Lung (tissue), 12 donors: ENCODE measurements around the gene TESMIN. TPM values are rescaled to one million over a fixed set of nuclear protein-coding genes. Genes with fewer than 3 reads are reported as not detected.

ENCODE experiments used
- ATAC-seq: fragments of 200-7000 bp; cut with Tn5 transposase; one replicate; pipeline ENCODE4 v1.9.1; 2020; ENCODE audit warnings: moderate number of reproducible peaks; ENCODE audit not compliant: insufficient read depth, low FRiP score
- DNase-seq, 3 donors: peaks; one replicate each; pipeline ENCODE4 v3.0.0-alpha.2; 2013 to 2017
- H3K27ac ChIP-seq, 2 donors: one replicate each; pipeline ENCODE4 v1.5.1; 2013; ENCODE audit warnings: mild to moderate bottlenecking in 2 of 2, moderate library complexity in 2 of 2, control low read depth in 1 of 2, inconsistent platforms in 1 of 2, low read depth in 1 of 2, low read length in 1 of 2
- H3K27me3 ChIP-seq, 3 donors: one replicate each; pipeline ENCODE4 v1.5.1; 2013; ENCODE audit warnings: low read length in 2 of 3; ENCODE audit not compliant: control insufficient read depth in 3 of 3, insufficient read depth in 3 of 3
- H3K36me3 ChIP-seq, 4 donors: one replicate each; pipeline ENCODE4 v1.5.1; 2013; ENCODE audit warnings: low read length in 4 of 4, mild to moderate bottlenecking in 1 of 4, moderate library complexity in 1 of 4; ENCODE audit not compliant: control insufficient read depth in 4 of 4, insufficient read depth in 4 of 4
- H3K4me1 ChIP-seq, 5 donors: one replicate each; pipeline ENCODE4 v1.5.1; 2013; ENCODE audit warnings: low read length in 5 of 5, mild to moderate bottlenecking in 2 of 5, moderate library complexity in 1 of 5; ENCODE audit not compliant: control insufficient read depth in 5 of 5, insufficient read depth in 5 of 5
- H3K4me3 ChIP-seq: one replicate; pipeline ENCODE4 v1.5.1; 2013; ENCODE audit warnings: mild to moderate bottlenecking, control low read depth, moderate library complexity
- H3K9ac ChIP-seq, 2 donors: one replicate each; pipeline ENCODE4 v1.5.1; 2013; ENCODE audit warnings: low read length in 2 of 2, control low read depth in 1 of 2; ENCODE audit not compliant: insufficient read depth in 1 of 2
- H3K9me3 ChIP-seq, 4 donors: one replicate each; pipeline ENCODE4 v1.5.1; 2013; ENCODE audit warnings: low read length in 3 of 4, mild to moderate bottlenecking in 1 of 4, moderate library complexity in 1 of 4; ENCODE audit not compliant: control insufficient read depth in 4 of 4, insufficient read depth in 3 of 4
- WGBS, 2 donors: extraction: QIAGEN DNeasy Blood & Tissue Kit; methylation state at CpG; one replicate each; pipeline ENCODE4 v1.1.7; 2013; 5-methylcytosine and 5-hydroxymethylcytosine counted together
- polyA plus RNA-seq, 2 donors: library from polyadenylated mRNA; stranded (reverse); fragments of 200-250 nt; gene quantifications; one replicate each; pipeline ENCODE4 v1.2.1, GENCODE V29; 2013
- total RNA-seq, 2 donors: library from RNA; depleted of rRNA in 1 of 2; stranded (reverse); fragments of >200 nt in 1 of 2; gene quantifications; one replicate each; pipeline ENCODE4 v1.2.1, GENCODE V29; 2014 to 2021
- TF ChIP-seq, protein P1 (sequence below): IDR thresholded peaks from 2 replicates; pipeline ENCODE4 v1.5.1; 2012; ENCODE audit warnings: mild to moderate bottlenecking; ENCODE audit errors: control extremely low read depth, extremely low read depth
- donor health status: control.
- donor health status: control.
- donor health status: Bipolar disorder and iron deficiency.
- donor health status: healthy.
- donor health status: DM: yes; HTN: yes; CAD: no.

The TESMIN gene
- total and polyA plus RNA-seq, 4 donors, result 0.55 to 6.7 (median 1.8) TPM

DNA sequence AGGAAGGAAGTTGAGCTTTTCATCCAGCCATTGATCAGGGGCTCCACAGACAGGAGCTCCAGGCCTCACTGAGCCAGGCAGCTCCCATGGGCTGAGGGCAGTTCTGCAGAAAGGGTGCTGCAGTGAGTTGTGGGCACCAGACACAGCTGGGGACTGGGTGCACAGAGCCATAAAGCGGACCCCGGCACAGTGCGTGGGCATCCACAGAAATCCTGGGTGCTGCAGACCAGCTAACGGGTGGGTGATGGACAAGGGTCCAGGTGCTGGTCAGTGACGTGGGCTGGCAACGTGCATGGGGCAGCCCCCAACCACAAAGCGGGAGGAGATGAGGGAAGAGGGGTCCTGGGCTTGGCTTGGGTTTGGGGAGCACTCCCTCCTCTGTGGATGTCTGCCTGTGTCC is 86.4 kb downstream of the TESMIN start:
- WGBS, 2 donors, result 93% methylated on average over 7 of the region's 7 CpGs
- no peak overlapping the region for H3K27ac ChIP-seq
- ATAC-seq (no peak), DNase-seq (peak in 1 of 3 donors; percentile 8)
- TF ChIP-seq, protein P1, sequence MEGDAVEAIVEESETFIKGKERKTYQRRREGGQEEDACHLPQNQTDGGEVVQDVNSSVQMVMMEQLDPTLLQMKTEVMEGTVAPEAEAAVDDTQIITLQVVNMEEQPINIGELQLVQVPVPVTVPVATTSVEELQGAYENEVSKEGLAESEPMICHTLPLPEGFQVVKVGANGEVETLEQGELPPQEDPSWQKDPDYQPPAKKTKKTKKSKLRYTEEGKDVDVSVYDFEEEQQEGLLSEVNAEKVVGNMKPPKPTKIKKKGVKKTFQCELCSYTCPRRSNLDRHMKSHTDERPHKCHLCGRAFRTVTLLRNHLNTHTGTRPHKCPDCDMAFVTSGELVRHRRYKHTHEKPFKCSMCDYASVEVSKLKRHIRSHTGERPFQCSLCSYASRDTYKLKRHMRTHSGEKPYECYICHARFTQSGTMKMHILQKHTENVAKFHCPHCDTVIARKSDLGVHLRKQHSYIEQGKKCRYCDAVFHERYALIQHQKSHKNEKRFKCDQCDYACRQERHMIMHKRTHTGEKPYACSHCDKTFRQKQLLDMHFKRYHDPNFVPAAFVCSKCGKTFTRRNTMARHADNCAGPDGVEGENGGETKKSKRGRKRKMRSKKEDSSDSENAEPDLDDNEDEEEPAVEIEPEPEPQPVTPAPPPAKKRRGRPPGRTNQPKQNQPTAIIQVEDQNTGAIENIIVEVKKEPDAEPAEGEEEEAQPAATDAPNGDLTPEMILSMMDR, result no peak
- no peaks in the 10 kb centered on the region for H3K4me1 ChIP-seq
- peaks cover 0 to 8% (median 2%) of the 10 kb centered on the region in 3 donors for H3K27me3 ChIP-seq
- no peak overlapping the region for H3K4me3 ChIP-seq
- no peak overlapping the region for H3K9ac ChIP-seq
- H3K36me3 ChIP-seq, result no peaks in the 10 kb centered on the region
- H3K9me3 ChIP-seq, result peaks cover 0 to 5% (median 0%) of the 10 kb centered on the region in 4 donors

DNA sequence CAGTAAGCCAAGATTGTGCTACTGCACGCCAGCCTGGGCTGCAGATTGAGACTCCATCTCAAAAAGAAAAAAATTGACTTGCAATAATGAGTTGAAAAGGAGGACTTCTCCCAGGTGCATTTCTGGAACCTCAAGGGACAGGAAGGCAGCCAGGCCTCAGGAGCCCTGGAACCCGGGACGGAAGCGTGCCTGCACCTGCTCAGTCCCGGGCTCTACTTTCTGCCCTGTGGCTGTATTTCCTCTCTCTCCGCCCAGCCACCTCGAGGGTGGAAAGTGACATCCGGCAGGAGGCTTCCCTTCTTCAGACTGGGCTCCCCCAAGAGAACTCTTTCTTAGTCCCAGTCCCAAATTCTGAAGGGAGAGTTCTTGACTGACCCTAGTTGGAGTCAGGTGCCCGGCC is 87.2 kb downstream of the TESMIN start:
- Histone ChIP-seq H3K36me3 (no peaks in the 10 kb centered on the region), H3K27ac (no peak overlapping the region), H3K9me3 (peaks cover 0 to 5% (median 0%) of the 10 kb centered on the region in 4 donors), H3K9ac (no peak overlapping the region), H3K27me3 (peaks cover 0 to 8% (median 2%) of the 10 kb centered on the region in 3 donors), H3K4me1 (peaks cover 0 to 6% (median 0%) of the 10 kb centered on the region in 5 donors), H3K4me3 (no peak overlapping the region)
- ATAC-seq (no peak), DNase-seq (no peak)
- TF ChIP-seq, protein P1, result no peak
- WGBS, 2 donors, result 87 to 91% methylated on average over 9 of the region's 9 CpGs

DNA sequence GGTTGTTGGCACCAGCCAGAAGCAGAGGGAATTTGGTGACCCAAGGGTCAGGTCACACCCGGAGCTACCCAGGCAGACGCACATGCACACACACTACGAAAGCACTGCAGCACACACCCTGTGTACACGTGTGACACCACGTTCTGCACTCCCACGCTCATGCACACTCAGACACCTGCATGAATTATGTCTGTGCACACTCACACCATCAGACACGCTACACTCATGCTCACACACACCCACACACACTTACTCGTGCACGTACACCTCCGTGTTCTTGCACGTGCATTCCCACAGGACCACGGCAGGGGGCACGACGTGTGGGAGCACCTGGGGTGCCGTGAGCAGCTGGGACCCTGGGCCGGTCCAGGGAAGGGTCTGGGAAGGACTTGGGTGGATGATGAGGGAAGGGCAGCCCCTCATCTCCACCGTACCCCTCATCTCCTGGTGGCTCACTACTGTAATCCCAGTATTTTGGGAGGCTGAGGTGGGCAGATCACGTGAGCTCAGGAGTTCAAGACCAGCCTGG is 87.8 kb downstream of the TESMIN start:
- H3K27me3 ChIP-seq, result peaks cover 0 to 8% (median 2%) of the 10 kb centered on the region in 3 donors
- ATAC-seq, result no peak
- peaks cover 0 to 11% (median 0%) of the 10 kb centered on the region in 5 donors for H3K4me1 ChIP-seq
- DNase-seq, result no peak
- 91 to 95% methylated on average over 18 of the region's 18 CpGs for WGBS, 2 donors
- H3K27ac ChIP-seq, result no peak overlapping the region
- TF ChIP-seq, protein P1, result no peak
- H3K9me3 ChIP-seq, result peaks cover 0 to 5% (median 0%) of the 10 kb centered on the region in 4 donors
- no peak overlapping the region for H3K9ac ChIP-seq
- H3K36me3 ChIP-seq, result no peaks in the 10 kb centered on the region
- H3K4me3 ChIP-seq, result no peak overlapping the region
